SJSA1 (cell line): ENCODE measurements around the gene MED1. TPM values are rescaled to one million over a fixed set of nuclear protein-coding genes. Genes with fewer than 3 reads are reported as not detected.

ENCODE experiments used
- DNase-seq, 2 experiments: peaks; one replicate each; pipeline ENCODE4 v3.0.0-alpha.2; 2015 to 2020; ENCODE audit warnings: low spot score in 2 of 2, low read depth in 1 of 2
- H3K27ac ChIP-seq: fragments of 250-450 bp; sonication (Bioruptor Pico); 2 replicates; pipeline ENCODE4 v1.5.1; 2020; ENCODE audit warnings: mild to moderate bottlenecking, moderate library complexity
- H3K27me3 ChIP-seq: fragments of 250-450 bp; sonication (Bioruptor Pico); replicated peaks from 2 replicates; pipeline ENCODE4 v1.5.1; 2020; ENCODE audit warnings: mild to moderate bottlenecking, moderate library complexity
- H3K36me3 ChIP-seq: fragments of 250-450 bp; sonication (Bioruptor Pico); 2 replicates; pipeline ENCODE4 v1.5.1; 2020; ENCODE audit warnings: mild to moderate bottlenecking
- H3K4me1 ChIP-seq: fragments of 250-450 bp; sonication (Bioruptor Pico); replicated peaks from 2 replicates; pipeline ENCODE4 v1.6.1; 2021; ENCODE audit warnings: mild to moderate bottlenecking
- H3K4me3 ChIP-seq: fragments of 250-450 bp; sonication (Bioruptor Pico); 2 replicates; pipeline ENCODE4 v1.5.1; 2020; ENCODE audit warnings: mild to moderate bottlenecking
- H3K9me3 ChIP-seq: fragments of 250-450 bp; sonication (Bioruptor Pico); replicated peaks from 2 replicates; pipeline ENCODE4 v1.5.1; 2020; ENCODE audit warnings: mild to moderate bottlenecking
- total RNA-seq: library from RNA; depleted of rRNA; stranded (reverse); fragments of >200 nt; shearing (Covaris generic); gene quantifications from 2 replicates; pipeline ENCODE4 v1.2.3, GENCODE V29; 2014; rRNA removed

MED1 gene
- total RNA-seq, 1 experiment from 2014 or later, result 15.4 TPM

GRCh38 chr17:39365872-39366271 is 85.2 kb downstream of the MED1 start:
- H3K4me1 ChIP-seq, result no peaks in the 10 kb centered on the region; the same call in 1 of the 2 replicates
- H3K4me3 ChIP-seq, result no peak overlapping the region
- no peaks in the 10 kb centered on the region for H3K9me3 ChIP-seq
- DNase-seq, result no peak
- H3K27ac ChIP-seq, result no peak overlapping the region
- H3K27me3 ChIP-seq, result no peaks in the 10 kb centered on the region
- no peaks in the 10 kb centered on the region for H3K36me3 ChIP-seq

- no peak for DNase-seq
- no peak overlapping the region for H3K27ac ChIP-seq
- H3K27me3 ChIP-seq, result no peaks in the 10 kb centered on the region
- H3K4me3 ChIP-seq, result no peak overlapping the region
- no peaks in the 10 kb centered on the region for H3K9me3 ChIP-seq
- H3K36me3 ChIP-seq, result no peaks in the 10 kb centered on the region
- no peaks in the 10 kb centered on the region; the same call in 1 of the 2 replicates for H3K4me1 ChIP-seq
These were observed 85.8 kb downstream of the MED1 start for GRCh38 chr17:39365242-39365641.

- DNase-seq, result no peak
- no peak overlapping the region for H3K4me3 ChIP-seq
- H3K36me3 ChIP-seq, result no peaks in the 10 kb centered on the region
- H3K4me1 ChIP-seq, result no peaks in the 10 kb centered on the region; the same call in 1 of the 2 replicates
- H3K9me3 ChIP-seq, result no peaks in the 10 kb centered on the region
- no peak overlapping the region for H3K27ac ChIP-seq
- no peaks in the 10 kb centered on the region for H3K27me3 ChIP-seq
These were observed 86.6 kb downstream of the MED1 start for GRCh38 chr17:39364236-39365025.

GRCh38 chr17:39361064-39361463 is 90.0 kb downstream of the MED1 start:
- Histone ChIP-seq H3K27me3 (no peaks in the 10 kb centered on the region), H3K4me3 (no peak overlapping the region), H3K9me3 (no peaks in the 10 kb centered on the region), H3K36me3 (no peaks in the 10 kb centered on the region), H3K4me1 (no peaks in the 10 kb centered on the region; the same call in 1 of the 2 replicates), H3K27ac (no peak overlapping the region)
- no peak for DNase-seq

GRCh38 chr17:39360537-39360936 is 90.5 kb downstream of the MED1 start:
- H3K36me3 ChIP-seq, result no peaks in the 10 kb centered on the region
- DNase-seq, result no peak
- no peak overlapping the region for H3K4me3 ChIP-seq
- no peaks in the 10 kb centered on the region for H3K9me3 ChIP-seq
- no peaks in the 10 kb centered on the region for H3K27me3 ChIP-seq
- H3K27ac ChIP-seq, result no peak overlapping the region
- no peaks in the 10 kb centered on the region; the same call in 1 of the 2 replicates for H3K4me1 ChIP-seq

DNA sequence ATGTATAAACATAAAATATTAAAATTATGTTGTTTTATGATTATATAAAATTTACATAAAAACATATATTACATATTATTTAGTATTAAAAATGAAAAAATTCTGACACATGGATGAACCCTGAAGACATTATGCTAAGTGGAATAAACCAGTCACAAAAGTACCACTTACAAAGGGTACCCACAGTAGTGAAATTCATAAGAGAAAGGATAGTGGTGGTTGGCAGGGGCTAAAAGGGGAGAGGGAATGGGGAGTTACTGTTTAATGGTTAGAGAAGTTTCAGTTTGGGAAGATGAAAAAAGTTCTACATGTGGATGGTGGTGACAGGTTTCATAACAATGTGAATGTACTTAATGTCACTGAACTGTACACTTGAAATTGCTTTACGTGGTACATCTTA is 91.1 kb downstream of the MED1 start:
- Histone ChIP-seq H3K27me3 (no peaks in the 10 kb centered on the region), H3K9me3 (no peaks in the 10 kb centered on the region), H3K4me1 (no peaks in the 10 kb centered on the region), H3K4me3 (no peak overlapping the region), H3K27ac (no peak overlapping the region), H3K36me3 (no peaks in the 10 kb centered on the region)
- DNase-seq, result no peak

- Histone ChIP-seq H3K27me3 (no peaks in the 10 kb centered on the region), H3K27ac (no peak overlapping the region), H3K4me3 (no peak overlapping the region), H3K9me3 (no peaks in the 10 kb centered on the region), H3K4me1 (no peaks in the 10 kb centered on the region), H3K36me3 (no peaks in the 10 kb centered on the region)
- DNase-seq, result no peak
These were observed 93.1 kb downstream of the MED1 start for GRCh38 chr17:39357986-39358385.

- no peaks in the 10 kb centered on the region for H3K36me3 ChIP-seq
- no peak overlapping the region for H3K27ac ChIP-seq
- no peak overlapping the region for H3K4me3 ChIP-seq
- DNase-seq, result no peak
- H3K4me1 ChIP-seq, result no peaks in the 10 kb centered on the region
- no peaks in the 10 kb centered on the region for H3K27me3 ChIP-seq
- no peaks in the 10 kb centered on the region for H3K9me3 ChIP-seq
These were observed 93.6 kb downstream of the MED1 start for GRCh38 chr17:39357488-39357887.

Other genes starting within 250 kb of the MED1 start
- not detected in 2 replicates for gene STAC2, start 225.3 kb downstream of the MED1 start, total RNA-seq
- 7.5 and 10.2 TPM in 2 replicates for gene FBXL20, start 49.6 kb downstream of the MED1 start, total RNA-seq
- gene CDK12, start 10.2 kb upstream of the MED1 start, total RNA-seq, result 22.8 and 33.6 TPM in 2 replicates
- not detected in 2 replicates for gene NEUROD2, start 156.7 kb upstream of the MED1 start, total RNA-seq
- gene PPP1R1B, start 175.7 kb upstream of the MED1 start, total RNA-seq, result not detected in 2 replicates
- gene STARD3, start 185.9 kb upstream of the MED1 start, total RNA-seq, result 27.8 and 46.6 TPM in 2 replicates
- gene TCAP, start 214.1 kb upstream of the MED1 start, total RNA-seq, result 0.11 TPM in 1 of 2 replicates, not detected in the other
- not detected in 2 replicates for gene PNMT, start 217.2 kb upstream of the MED1 start, total RNA-seq
- 8.4 and 10.1 TPM in 2 replicates for gene PGAP3, start 236.8 kb upstream of the MED1 start, total RNA-seq
- 16.7 and 26.8 TPM in 2 replicates for gene ERBB2, start 248.8 kb upstream of the MED1 start, total RNA-seq